NCI-H1930 (cell line): ENCODE measurements around the gene PPM1H.
"Not testable (repeated sequence)": the region's sequence is repeated elsewhere in the genome, so short reads cannot be mapped to it uniquely, and the experiment has no call there.

ENCODE experiments used
- DNase-seq, 2 experiments: peaks; one replicate each; lab custom pipeline; 2025; lab: John Stamatoyannopoulos, UW

Gene PPM1H

GRCh38 chr12:62909340-62909739 lies 25.6 kb downstream of the PPM1H start:
- DNase-seq = no peak

GRCh38 chr12:62908674-62909073 lies 26.3 kb downstream of the PPM1H start:
- DNase-seq = no peak

- DNase-seq = no peak
These were observed 27.4 kb downstream of the PPM1H start for GRCh38 chr12:62907561-62907960.

- no peak for DNase-seq
These were observed 27.9 kb downstream of the PPM1H start for GRCh38 chr12:62907078-62907477.

GRCh38 chr12:62903151-62903550 lies 31.8 kb downstream of the PPM1H start:
- no peak for DNase-seq

GRCh38 chr12:62900686-62901272 lies 34.2 kb downstream of the PPM1H start:
- no peak for DNase-seq

- no peak for DNase-seq
These were observed 35.2 kb downstream of the PPM1H start for GRCh38 chr12:62899568-62900390.

- DNase-seq = no peak
These were observed 36.4 kb downstream of the PPM1H start for GRCh38 chr12:62898526-62898925.

GRCh38 chr12:62895351-62895877 lies 39.5 kb downstream of the PPM1H start:
- DNase-seq = no peak

- no peak for DNase-seq
These were observed 41.7 kb downstream of the PPM1H start for GRCh38 chr12:62893276-62893675.

- DNase-seq = no peak
These were observed 43.0 kb downstream of the PPM1H start for GRCh38 chr12:62891805-62892549.

- no peak for DNase-seq
These were observed 46.4 kb downstream of the PPM1H start for GRCh38 chr12:62888454-62889110.

- DNase-seq = no peak
These were observed 48.2 kb downstream of the PPM1H start for GRCh38 chr12:62886796-62887195.

GRCh38 chr12:62885242-62885641 lies 49.7 kb downstream of the PPM1H start:
- no peak for DNase-seq

- DNase-seq = not testable (repeated sequence)
These were observed 50.1 kb downstream of the PPM1H start for GRCh38 chr12:62884832-62885231.

- DNase-seq = no peak
These were observed 52.3 kb downstream of the PPM1H start for GRCh38 chr12:62882696-62883095.

GRCh38 chr12:62882140-62882539 lies 52.8 kb downstream of the PPM1H start:
- DNase-seq = no peak

- no peak for DNase-seq
These were observed 55.3 kb downstream of the PPM1H start for GRCh38 chr12:62879691-62880090.

- not testable (repeated sequence) for DNase-seq
These were observed 55.7 kb downstream of the PPM1H start for GRCh38 chr12:62879228-62879627.

GRCh38 chr12:62878211-62878610 lies 56.7 kb downstream of the PPM1H start:
- no peak for DNase-seq

- DNase-seq = no peak
These were observed 57.9 kb downstream of the PPM1H start for GRCh38 chr12:62876938-62877548.
